A673 (cell line): ENCODE results near the gene NBEA. TPM values are rescaled to one million over a fixed set of nuclear protein-coding genes. Genes with fewer than 3 reads are reported as not detected.

Experiments used
- BruUV-seq: library from RNA; stranded (reverse); fragments of 400-500 nt; replicated peaks from 2 replicates; lab custom pipeline; 2021; lab: Mats Ljungman, UMichigan
- CTCF ChIA-PET: fragments of 300-600 bp; sonication (Branson Sonifier 250); formaldehyde crosslinking; loops from one replicate; lab custom pipeline; 2022; ENCODE audit warnings: antibody characterized with exemption; lab: Charles Lee
- POLR2A ChIA-PET: fragments of 300-600 bp; sonication (Branson Sonifier 250); formaldehyde crosslinking; loops from one replicate; lab custom pipeline; 2022; ENCODE audit warnings: antibody characterized with exemption; ENCODE audit not compliant: low non-redundant PET; lab: Charles Lee
- DNase-seq: peaks from one replicate; pipeline ENCODE4 v3.0.0-alpha.2; 2015; ENCODE audit warnings: low spot score
- H3K27ac ChIP-seq: fragments of 200-600 bp; sonication (generic); 2 replicates; pipeline ENCODE4 v1.5.1; 2016; ENCODE audit warnings: mixed run types, low read depth, mild to moderate bottlenecking, mixed read lengths, antibody characterized with exemption, low read length; ENCODE audit not compliant: poor library complexity, severe bottlenecking
- H3K27me3 ChIP-seq: fragments of 200-600 bp; sonication (generic); replicated peaks from 2 replicates; pipeline ENCODE4 v1.6.1; 2017; ENCODE audit warnings: mixed run types, low read depth, mild to moderate bottlenecking, mixed read lengths, antibody characterized with exemption, low read length; ENCODE audit not compliant: insufficient read depth, poor library complexity
- H3K36me3 ChIP-seq: fragments of 200-600 bp; sonication (generic); 2 replicates; pipeline ENCODE4 v1.6.1; 2016; ENCODE audit warnings: mixed run types, mild to moderate bottlenecking, mixed read lengths, antibody characterized with exemption, low read length; ENCODE audit not compliant: insufficient read depth, poor library complexity, severe bottlenecking
- H3K4me1 ChIP-seq: fragments of 200-600 bp; sonication (generic); 2 replicates; pipeline ENCODE4 v1.6.1; 2017; ENCODE audit warnings: mixed run types, mild to moderate bottlenecking, mixed read lengths, antibody characterized with exemption, low read length; ENCODE audit not compliant: insufficient read depth, poor library complexity, severe bottlenecking
- H3K4me3 ChIP-seq: fragments of 200-600 bp; sonication (generic); 2 replicates; pipeline ENCODE4 v1.5.1; 2016; ENCODE audit warnings: low read depth, mixed run types, mild to moderate bottlenecking, mixed read lengths, low read length; ENCODE audit not compliant: poor library complexity, severe bottlenecking
- H3K9me3 ChIP-seq: fragments of 200-600 bp; sonication (generic); 2 replicates; pipeline ENCODE4 v1.6.1; 2016; ENCODE audit warnings: mixed run types, low read depth, mild to moderate bottlenecking, mixed read lengths, antibody characterized with exemption, low read length; ENCODE audit not compliant: poor library complexity, severe bottlenecking
- EZH2 ChIP-seq: fragments of 200-600 bp; sonication (generic); IDR thresholded peaks from 2 replicates; pipeline ENCODE4 v1.6.1; 2017; ENCODE audit warnings: borderline replicate concordance, low read depth, mild to moderate bottlenecking, mixed read lengths, antibody characterized with exemption, low read length; ENCODE audit not compliant: poor library complexity, severe bottlenecking
- intact Hi-C: fragments of 100-400 bp; cut with micrococcal nuclease; formaldehyde crosslinking; loops from one replicate; pipeline ENCODE4 v1.10.0; 2022; ENCODE audit not compliant: unreplicated experiment
- total RNA-seq: library from RNA; stranded (reverse); gene quantifications from 2 replicates; pipeline ENCODE4 v1.2.3, GENCODE V29; 2021
- TF ChIP-seq, protein P1 (sequence below): fragments of 300-800, 200-600 bp; sonication (generic); conservative IDR thresholded peaks from 2 replicates; pipeline ENCODE4 v1.5.1; 2017; ENCODE audit warnings: low read depth, mild to moderate bottlenecking, antibody characterized with exemption, low read length, moderate library complexity, mixed read lengths

The NBEA gene
- total RNA-seq, 1 experiment from 2014 or later, result 4.2 TPM

DNA sequence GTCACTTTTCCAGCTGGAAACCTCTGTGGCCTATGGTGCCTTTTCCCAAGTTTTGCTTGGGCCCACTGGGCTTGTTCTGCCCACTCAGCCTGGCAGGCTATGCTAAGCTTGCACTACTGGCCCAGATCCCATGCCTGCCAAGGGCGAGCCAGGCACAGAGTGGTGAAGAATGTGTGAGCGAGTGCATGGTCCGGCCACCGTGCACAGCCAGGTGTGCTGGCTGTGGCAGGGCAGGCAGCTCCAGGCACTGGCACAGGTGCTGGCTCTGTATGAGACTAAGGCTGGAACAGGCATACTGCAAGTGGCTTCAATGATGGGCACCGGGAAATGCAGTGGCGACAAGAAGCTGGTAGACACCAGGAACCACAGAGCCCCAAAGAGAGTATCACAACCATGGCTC lies 584.5 kb downstream of the NBEA start:
- Histone ChIP-seq H3K36me3 (no peaks in the 10 kb centered on the region), H3K27me3 (no peaks in the 10 kb centered on the region), H3K27ac (no peak overlapping the region), H3K4me3 (no peak overlapping the region), H3K4me1 (no peaks in the 10 kb centered on the region), H3K9me3 (no peaks in the 10 kb centered on the region)
- no peak for TF ChIP-seq EZH2
- TF ChIP-seq, protein P1, sequence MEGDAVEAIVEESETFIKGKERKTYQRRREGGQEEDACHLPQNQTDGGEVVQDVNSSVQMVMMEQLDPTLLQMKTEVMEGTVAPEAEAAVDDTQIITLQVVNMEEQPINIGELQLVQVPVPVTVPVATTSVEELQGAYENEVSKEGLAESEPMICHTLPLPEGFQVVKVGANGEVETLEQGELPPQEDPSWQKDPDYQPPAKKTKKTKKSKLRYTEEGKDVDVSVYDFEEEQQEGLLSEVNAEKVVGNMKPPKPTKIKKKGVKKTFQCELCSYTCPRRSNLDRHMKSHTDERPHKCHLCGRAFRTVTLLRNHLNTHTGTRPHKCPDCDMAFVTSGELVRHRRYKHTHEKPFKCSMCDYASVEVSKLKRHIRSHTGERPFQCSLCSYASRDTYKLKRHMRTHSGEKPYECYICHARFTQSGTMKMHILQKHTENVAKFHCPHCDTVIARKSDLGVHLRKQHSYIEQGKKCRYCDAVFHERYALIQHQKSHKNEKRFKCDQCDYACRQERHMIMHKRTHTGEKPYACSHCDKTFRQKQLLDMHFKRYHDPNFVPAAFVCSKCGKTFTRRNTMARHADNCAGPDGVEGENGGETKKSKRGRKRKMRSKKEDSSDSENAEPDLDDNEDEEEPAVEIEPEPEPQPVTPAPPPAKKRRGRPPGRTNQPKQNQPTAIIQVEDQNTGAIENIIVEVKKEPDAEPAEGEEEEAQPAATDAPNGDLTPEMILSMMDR, result no peak
- POLR2A ChIA-PET, result no interaction called here
- BruUV-seq, result no TSS peak
- CTCF ChIA-PET, result no interaction called here
- DNase-seq, result no peak
- intact Hi-C loops, result no loop called here

DNA sequence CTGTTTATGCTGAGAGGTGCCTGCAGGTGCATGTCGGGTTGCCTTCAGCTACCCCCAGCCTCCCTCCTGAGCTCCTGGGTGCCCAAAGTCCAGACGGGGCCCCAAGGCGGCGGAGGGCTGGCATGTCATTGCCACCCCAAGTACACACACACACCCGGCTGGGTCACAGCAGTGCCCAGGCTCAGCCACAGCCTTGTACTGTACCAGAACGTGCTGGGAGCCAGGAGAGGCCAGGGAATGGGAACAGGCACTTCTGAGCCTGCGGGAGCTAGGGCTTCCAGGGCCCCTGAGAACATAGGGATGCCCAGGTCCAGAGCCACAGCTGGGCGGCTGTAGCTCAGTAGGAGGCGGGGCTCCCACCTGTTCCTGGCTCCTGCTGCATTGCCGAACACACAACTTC lies 585.4 kb downstream of the NBEA start:
- Histone ChIP-seq H3K27ac (no peak overlapping the region), H3K9me3 (no peaks in the 10 kb centered on the region), H3K4me1 (no peaks in the 10 kb centered on the region), H3K4me3 (no peak overlapping the region), H3K27me3 (no peaks in the 10 kb centered on the region), H3K36me3 (no peaks in the 10 kb centered on the region)
- TF ChIP-seq, protein P1, result no peak
- TF ChIP-seq EZH2, result no peak
- no peak for DNase-seq
- POLR2A ChIA-PET, result no interaction called here
- CTCF ChIA-PET, result no interaction called here
- intact Hi-C loops, result no loop called here
- no TSS peak for BruUV-seq

DNA sequence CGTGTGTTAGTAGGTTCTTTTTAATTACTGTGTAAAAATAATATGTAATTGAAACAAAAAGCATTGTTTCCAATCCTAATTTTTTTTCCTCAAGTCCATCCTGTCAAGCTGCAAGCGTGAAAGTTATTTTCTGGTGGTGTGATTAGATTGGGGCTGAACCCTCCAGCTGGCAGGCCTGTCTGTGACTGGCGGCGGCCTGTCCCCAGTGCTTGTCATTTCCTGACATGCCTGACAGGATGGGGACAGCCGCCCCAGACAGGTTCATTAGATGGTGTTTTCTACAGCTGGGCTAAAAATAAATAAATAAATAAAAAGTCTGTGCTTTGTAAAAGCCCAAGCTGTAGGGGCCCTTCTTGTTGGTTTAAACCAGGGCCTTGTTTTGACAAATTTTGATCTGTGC lies 588.1 kb downstream of the NBEA start:
- POLR2A ChIA-PET, result no interaction called here
- H3K9me3 ChIP-seq, result no peaks in the 10 kb centered on the region
- H3K4me1 ChIP-seq, result no peaks in the 10 kb centered on the region
- no peak for DNase-seq
- no TSS peak for BruUV-seq
- TF ChIP-seq EZH2, result no peak
- TF ChIP-seq, protein P1, result no peak
- CTCF ChIA-PET, result no interaction called here
- no peak overlapping the region for H3K27ac ChIP-seq
- no peaks in the 10 kb centered on the region for H3K36me3 ChIP-seq
- intact Hi-C loops, result no loop called here
- no peaks in the 10 kb centered on the region for H3K27me3 ChIP-seq
- H3K4me3 ChIP-seq, result no peak overlapping the region
